GM19468 (cell line): ENCODE data around the gene MED12L.
"Not testable (repeated sequence)": the region's sequence is repeated elsewhere in the genome, so short reads cannot be mapped to it uniquely, and the experiment has no call there.

Source experiments
- ATAC-seq: cut with Tn5 transposase; IDR thresholded peaks from one replicate; pipeline ENCODE4 v1.9.1; 2021; ENCODE audit warnings: mild to moderate bottlenecking, moderate library complexity, moderate number of reproducible peaks; ENCODE audit not compliant: unreplicated experiment; ENCODE audit errors: extremely low read depth

Gene MED12L

DNA sequence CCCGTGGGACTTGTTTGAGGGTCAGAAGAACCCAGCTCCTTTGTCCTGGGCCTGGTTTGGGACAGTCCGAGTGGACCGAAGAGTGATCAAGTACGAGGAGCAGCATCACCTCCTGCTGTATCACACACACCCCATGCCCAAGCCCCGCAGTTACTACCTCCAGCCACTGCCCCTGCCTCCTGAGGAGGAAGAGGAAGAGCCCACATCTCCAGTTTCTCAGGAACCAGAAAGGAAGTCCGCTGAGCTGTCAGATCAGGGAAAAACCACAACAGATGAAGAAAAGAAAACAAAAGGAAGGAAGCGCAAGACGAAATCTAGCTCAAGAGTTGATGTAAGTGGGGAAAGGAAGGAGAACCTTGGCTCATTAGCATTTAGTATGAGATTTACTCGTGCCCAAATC is 302.4 kb downstream of the MED12L start:
- no peak for ATAC-seq

DNA sequence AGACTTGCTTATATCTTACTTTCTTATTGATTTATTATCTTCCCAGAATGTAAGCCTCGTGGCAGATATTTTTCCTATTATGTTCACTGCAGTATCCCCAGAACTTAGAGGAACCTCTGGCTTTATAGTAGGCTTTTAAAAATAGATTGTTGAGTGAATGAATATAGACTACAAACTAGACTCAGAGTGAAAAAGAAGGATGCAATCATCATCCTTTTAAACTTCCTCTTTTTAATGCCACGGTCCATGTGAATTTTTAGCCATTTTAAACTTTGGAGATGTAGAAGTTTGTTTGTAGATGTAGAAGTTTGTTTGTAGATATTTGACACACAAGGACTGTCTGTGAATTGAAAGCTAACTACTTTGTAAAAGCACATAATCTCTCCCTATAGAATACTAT is 306.3 kb downstream of the MED12L start:
- ATAC-seq, result no peak

DNA sequence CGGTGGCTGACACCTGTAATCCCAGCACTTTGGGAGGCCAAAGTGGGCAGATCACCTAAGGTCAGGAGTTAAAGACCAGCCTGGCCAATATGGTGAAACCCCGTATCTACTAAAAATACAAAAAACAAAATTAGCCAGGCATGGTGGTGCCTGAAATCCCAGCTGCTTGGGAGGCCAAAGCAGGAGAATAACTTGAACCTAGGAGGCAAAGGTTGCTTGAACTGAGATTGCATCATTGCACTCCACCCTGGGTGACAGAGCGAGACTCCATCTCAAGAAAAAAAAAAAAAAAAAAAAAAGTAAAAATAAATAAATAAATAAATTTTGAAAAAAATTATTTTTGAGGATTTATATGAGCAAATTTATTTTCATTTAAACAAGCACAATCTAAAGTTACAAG is 306.7 kb downstream of the MED12L start:
- not testable (repeated sequence) for ATAC-seq

DNA sequence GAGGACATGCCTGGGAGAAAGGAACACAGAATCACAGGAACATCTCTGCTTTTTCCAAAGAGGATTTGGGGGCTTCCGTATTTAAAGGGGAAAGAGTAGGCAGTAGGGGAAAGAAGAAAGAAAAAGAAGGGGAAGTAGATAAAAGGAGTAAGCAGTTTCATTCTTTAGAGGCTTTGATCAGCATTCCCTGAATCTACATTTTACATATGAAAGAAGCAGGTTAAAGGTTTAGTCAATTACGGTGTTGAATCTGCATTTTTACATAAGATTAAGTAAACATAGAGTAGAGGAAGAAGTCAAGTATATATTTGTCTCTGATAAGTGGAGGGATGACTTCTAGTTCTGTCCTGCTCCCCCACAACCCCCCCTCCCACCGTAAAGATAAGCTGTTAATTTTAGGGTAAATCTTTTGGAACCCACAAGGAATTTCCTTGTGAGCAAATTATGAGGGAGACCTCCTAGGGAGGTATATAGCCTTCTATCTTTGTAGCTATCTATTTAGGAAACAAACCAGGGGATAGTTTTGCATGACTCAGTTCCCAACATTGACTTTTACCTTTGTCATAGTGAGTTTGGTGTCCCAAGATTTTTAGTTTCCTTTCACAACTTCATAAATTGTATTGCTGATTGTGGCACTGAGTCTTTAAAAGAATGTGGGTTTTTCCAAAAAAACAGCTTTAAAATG is 307.8 kb downstream of the MED12L start:
- no peak for ATAC-seq

DNA sequence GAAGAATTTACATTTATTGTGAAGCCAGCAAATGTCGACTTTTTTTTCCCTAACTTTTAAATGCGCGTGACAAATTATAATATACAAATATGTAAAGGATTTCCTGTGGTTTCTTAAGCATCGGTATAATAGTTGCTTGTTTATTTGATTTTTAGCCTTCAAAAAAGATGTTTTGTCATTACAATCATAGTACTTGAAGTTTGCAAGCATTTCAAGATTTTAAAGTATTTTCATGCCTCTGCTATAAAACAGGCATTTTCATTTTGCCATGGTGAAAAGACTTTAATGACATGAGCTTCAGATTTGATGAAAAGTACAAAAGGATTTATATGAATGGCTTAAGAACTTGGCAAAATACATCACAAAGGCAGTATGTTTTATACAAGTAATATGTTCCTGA is 308.5 kb downstream of the MED12L start:
- no peak for ATAC-seq

DNA sequence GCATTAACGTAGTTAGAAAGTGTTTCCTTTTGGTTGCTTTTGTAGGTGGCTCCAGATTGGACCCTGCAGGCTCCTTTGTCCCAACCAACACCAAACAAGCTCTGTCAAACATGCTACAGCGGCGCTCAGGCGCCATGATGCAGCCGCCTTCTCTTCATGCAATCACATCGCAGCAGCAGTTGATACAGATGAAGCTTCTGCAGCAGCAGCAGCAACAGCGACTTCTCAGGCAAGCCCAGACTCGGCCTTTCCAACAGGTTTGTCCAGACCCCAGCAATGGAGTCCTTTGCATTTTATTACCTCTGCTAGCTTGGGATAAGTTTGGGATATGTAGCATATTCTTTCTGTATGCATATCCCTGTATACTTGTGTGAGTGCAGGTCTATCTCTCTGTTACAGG is 309.1 kb downstream of the MED12L start:
- ATAC-seq, result no peak

DNA sequence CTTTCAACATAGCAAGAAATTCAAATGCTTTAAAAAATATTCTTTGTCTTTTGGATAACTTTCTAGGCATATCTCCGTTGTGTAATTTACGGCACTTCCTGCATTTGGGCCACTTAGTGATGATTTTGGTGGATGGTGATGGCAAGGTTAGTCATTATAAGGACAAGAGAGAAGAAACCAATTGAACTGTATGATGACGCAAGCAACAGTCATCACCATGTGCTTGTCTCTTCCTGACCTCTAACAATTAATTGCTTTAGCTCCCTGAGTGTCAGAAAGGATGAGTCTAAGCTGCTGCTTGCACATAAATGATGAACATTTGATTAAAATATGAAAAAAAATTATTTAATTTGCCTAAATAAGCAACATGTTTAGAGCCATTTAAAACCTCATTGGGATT is 310.3 kb downstream of the MED12L start:
- no peak for ATAC-seq

DNA sequence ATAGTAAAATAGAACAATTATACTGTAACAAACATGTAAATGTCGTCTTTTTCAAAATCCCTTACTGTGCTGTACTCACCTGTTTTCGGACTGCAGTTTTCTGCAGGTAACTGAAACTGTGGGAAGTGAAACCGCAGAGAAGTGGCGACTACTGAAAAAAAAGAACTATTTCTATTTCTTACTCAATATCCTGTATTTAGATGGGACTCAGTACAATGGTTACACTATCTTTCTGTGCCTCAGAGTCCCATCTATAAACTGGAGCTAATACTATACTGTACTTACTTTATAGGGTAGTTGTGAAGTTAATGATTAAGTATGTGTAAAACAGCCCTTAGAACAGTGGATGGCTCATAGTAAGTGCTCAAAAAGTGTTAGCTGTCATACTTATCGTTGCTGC is 313.4 kb downstream of the MED12L start:
- ATAC-seq, result no peak

DNA sequence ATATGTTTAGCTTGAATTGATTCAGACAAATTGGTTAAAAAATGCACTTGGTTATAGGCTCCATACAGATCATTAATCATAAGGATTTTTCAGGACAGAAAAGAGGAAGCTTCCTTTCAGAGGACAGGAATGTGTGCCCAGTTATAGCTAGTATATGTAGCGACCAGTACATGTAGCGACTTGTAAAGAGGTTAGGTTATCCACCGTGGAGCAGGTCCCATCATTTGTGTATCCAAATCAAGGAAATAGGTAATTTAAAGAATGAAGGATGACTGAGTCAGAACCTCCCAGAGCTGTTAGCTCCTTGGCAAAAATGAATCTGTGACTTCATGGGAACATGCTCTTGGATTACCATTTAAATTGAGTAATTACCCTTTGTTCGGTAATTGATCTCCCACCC is 314.9 kb downstream of the MED12L start:
- ATAC-seq, result no peak

DNA sequence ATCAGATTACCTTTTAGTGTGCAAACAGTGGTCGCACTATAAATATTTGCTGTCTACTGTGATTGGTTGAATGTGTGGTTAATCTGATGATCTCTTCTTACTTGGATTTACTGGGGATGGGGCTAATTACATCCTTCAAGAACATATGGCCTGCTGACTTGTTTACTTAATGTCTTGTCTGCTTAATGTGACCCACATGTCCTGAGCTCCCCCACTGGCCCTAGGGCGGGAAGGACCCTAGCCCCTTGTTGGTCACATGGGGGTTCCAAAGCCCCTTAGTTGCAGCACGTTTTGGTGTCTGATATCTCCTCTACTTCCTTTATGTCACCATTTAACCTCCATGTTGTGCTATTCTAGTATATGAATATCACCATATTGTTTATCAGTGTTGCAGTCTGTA is 316.9 kb downstream of the MED12L start:
- no peak for ATAC-seq

DNA sequence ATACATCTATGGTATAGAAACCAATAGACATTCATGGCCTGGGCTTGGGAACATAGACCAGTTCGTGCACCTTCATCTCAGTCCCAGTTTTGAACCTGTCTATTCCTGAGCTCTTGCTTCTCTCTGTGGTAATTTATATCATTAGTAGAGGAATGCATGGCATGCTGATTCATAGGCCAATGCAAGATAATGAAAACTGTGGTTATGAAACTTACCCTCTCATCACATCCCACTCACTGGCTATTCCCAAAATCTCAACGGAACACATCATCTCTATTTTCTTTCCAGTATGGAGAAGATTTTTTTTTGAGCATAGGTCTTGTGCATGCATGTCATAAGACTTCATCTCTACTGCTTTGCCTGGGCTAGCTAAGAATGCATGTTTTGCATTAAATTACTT is 317.8 kb downstream of the MED12L start:
- ATAC-seq, result no peak

DNA sequence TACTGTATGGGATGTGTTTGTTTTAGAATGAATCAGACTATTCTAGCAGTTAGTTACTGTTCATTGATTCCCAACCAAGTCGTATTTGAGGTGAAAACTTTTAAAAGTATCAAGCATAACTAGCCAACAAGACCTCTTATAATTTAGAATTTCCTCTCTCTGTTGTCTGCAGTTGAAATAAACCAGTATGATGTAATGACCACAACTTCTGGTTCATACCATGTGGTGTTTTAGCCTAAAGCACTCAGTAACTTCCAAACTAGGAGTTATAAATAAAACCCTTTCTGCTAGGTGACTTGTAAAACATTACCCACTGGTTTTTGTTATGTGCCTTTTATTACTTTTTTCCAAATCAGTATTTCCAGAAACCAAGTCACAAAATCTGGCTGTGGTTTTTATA is 318.9 kb downstream of the MED12L start:
- ATAC-seq, result no peak

DNA sequence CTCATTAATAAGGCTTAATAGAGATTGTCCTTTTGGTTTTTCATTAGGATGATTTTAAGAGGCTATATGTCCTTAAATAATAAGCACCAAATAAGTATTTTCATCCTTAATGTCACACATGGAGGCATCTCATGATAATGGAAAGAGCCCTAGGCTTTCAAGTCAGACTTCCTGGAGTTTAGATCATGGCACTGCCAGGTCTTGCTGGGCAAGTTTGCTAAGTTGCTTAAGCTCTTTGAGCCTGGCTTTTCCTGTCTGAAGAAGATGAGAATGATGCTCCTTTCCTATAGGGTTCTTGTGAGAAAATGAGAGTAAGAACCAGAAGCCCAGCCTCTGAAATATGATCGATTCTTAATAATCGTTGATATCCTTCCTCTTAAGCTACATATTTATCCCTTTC is 322.5 kb downstream of the MED12L start:
- ATAC-seq, result no peak

DNA sequence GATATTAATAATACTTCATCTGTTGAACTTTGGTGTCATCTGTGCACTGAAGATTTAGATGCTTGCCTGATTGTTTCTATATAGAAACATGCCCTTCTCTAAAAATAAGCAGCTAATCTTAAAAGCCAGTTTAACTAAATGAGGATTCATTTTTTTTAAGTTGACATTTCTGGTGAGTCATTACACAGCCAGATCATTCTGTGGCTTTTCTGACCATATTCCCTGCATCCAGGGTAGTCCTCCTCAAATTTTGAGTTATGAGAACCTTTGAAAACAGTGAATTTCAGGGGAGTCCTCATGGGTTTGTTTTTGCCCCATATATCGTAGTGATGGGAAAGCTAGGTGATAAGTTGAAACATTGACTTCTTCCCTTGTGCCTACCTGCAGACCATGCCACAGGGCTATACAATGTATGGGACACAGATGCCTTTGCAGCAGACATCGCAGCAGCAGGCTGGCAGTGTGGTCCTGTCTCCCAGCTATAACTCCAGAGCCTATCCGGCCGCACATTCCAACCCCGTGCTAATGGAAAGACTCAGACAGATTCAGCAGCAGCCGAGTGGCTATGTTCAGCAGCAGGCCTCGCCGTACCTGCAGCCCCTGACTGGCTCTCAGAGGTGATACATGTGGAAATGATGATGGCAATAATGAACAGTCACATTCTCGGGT is 325.6 kb downstream of the MED12L start:
- no peak for ATAC-seq

DNA sequence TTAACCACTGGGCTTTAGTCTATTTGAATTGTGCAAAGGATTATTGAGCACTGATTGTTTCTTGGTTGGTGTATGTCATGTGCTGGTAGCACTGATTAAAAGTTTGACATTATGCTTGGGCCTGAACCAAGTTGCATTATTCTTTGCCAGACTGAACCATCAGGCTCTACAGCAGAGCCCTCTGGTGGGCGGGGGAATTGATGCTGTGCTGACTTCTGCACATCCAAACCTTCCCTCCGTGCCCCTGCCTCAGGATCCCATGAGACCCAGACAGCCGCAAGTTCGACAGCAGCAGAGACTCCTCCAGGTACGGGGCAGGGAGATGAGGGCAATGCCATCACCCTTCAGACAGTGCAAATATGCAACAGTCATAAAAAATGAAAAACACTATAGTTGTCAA is 327.5 kb downstream of the MED12L start:
- ATAC-seq, result no peak

DNA sequence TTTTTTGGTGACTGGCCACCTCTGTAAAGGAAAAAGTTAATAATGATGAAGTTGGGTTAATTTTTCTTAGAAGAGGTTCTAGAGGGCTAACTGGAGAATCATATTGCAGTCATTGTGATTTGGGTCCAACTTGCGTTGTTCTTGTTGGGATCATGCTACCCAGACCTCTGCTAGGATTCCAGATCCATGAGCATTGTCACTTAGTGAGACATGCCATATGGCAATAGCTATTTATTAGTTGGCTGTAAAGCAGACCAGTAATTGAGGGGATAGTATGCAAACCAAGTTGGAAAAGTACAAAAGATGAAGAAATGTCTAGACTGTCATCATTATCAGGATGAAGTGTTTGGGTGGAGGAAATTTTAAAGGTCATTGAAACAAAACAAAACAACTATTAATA is 329.8 kb downstream of the MED12L start:
- no peak for ATAC-seq

DNA sequence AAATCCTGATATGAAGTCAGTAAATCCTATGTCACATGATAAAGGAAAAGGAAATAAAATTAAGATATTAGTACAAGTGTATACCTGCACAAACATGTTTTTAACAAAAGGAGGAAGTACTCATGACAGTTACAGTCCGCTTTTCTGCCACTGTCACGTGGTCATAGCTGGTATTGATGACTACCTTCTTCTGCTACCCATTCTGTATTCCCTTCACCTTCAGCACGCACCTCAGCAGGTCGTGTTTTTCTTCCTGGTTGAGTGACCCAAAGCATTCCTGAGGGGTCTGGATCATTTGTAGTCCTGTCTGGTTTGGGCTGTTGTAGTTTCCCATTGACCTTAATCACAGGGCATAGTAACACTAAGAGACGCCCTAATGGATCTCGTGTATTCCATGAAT is 334.3 kb downstream of the MED12L start:
- no peak for ATAC-seq

DNA sequence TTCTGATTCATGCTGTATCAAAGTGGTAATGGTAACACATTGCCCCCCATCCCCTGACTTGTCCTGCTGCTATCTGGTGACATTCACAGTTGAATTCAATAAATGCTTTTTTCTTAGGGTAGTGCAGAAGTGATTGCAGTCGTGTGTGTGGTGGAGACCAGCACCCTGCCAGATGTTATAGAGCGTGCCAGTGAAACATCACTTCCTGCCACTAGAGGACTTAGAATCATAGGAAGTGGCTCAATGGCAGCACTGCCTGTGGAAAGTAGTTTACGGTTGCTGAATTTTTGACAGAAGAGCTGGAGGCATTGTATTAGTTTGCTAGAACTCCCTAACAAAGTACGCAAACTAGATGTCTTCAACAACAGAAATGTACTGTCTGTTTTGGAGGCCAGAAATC is 336.5 kb downstream of the MED12L start:
- no peak for ATAC-seq

DNA sequence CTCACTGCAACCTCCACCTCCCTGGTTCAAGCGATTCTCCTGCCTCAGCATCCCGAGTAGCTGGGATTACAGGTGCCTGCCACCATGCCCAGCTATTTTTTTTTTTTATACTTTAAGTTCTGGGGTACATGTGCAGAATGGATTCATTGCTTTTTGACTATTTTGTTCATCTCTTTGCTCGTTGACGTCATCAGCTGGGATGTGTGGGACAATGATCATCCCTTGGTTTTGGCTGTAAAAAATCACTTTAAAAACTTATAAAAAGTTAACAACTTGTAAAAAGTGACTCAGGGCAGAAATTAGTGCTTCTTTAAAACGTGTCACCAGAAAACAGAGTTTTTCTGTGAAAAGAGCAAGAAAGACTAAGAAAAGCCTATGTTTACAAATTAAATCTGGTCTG is 337.6 kb downstream of the MED12L start:
- no peak for ATAC-seq

DNA sequence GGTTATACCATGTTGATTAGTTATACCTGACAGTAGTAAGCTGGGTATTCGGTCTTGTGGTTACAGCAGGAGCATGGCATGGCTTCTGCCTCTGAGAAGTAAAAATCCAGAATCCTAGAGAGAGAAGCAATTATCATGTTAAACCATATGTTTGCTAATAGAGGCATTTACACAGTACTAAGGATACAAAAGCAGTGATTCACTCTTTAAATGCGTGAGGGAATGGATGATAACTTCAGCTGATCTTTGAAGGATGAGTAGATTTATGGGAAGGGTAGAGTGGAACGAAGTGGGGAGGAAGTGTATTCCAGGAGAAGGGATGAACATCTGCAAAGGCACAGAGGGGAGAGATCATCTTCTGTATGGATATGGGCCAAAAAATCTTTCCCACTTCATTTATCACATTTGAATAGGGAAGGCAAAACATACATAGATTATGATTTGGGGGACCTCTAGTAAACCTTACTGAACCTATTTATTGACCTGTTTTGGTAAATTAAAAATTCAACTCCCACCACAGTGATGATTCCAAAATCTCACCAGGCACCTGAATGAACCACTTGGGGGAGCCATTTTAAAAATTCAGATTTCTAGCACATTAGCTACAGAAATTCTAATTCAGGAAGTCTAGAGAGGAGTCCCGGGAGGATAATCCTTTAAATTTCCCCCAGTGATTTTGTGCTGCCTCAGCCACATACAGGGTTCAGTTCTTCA is 340.3 kb downstream of the MED12L start:
- ATAC-seq, result no peak

DNA sequence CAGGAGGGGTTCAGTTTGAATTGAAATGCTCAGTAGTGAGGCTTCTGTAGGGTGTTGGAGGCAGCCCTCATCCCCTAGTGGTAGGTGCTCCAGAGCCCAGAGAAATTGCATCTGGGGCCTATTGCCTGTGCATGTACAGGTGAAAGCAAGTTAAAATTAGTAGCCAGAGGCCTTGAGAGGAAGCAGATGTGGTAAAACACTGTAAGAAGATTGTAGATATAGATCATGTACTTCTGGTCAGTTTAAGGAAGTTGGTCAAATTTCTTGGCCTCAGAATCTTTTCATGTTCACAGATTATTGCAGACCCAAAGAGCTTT is 340.8 kb downstream of the MED12L start:
- no peak for ATAC-seq

DNA sequence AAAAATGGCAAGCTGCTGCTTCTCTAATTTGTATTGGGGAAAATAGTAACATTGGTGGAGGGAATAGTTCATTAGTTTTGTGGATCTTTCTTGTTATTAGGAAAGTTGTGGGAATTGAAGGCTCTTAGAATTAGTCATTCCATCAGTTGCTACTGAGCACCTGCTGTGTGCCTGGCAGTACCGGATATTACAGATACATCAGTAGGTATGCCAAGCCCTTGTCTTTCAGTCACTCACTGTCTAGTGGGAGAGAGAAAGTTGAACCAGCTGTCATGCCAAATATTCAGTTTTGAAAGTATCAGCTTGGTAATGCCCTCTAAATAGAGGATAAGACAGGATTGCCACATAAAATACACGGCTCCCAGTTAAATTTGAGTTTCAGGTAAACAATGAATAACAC is 342.9 kb downstream of the MED12L start:
- ATAC-seq, result no peak
